Measurements from ENCODE around the gene LNPEP.

Gene LNPEP

DNA sequence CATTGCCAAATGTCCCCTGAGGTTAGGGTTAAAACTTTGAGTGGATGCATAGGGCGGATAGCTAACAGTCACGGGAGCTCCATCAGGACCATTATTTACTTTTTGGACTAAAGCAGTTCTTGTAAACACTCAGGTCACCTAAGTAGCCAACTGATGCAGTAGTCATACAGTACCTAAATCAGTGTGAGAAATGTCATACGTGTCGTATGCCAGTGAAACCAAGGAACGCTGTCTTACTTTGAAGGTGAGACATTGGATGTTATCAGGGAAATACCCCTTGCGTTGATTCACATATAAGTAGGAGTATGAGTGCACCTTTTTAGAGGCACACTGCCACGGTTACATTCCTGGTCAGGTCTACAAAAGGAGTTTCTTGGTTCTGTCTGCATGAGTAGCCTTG, 101.9 kb downstream of the LNPEP start:
- Histone ChIP-seq H3K4me3 (ENCODE audit: low read length in 2 of 2) (no peak overlapping the region), H3K36me3 (replicated peaks in 1 of 2; ENCODE audit: control insufficient read depth in 2 of 2, insufficient read depth in 2 of 2, low read length in 2 of 2) (no peaks in the 10 kb centered on the region), H2BK5ac (ENCODE audit: low read length) (no peak overlapping the region), H3K14ac (ENCODE audit: low read length) (no peak overlapping the region), H3K9ac (ENCODE audit: low read depth, low read length, poor library complexity) (no peak overlapping the region), H2BK15ac (ENCODE audit: low read length) (no peak overlapping the region), H3K4ac (ENCODE audit: low read length) (no peak overlapping the region), H3K9me3 (replicated peaks in 1 of 2; ENCODE audit: control insufficient read depth in 2 of 2, insufficient read depth in 1 of 2, low read depth in 1 of 2, low read length in 2 of 2) (no peaks in the 10 kb centered on the region), H3K18ac (ENCODE audit: low read length) (no peak overlapping the region), H2BK12ac (ENCODE audit: low read length) (no peak overlapping the region), H3K23ac (ENCODE audit: low read depth, low read length, poor library complexity) (no peak overlapping the region), H2AK5ac (ENCODE audit: low read depth, low read length) (no peak overlapping the region), H3K4me2 (ENCODE audit: insufficient read depth, low read length, poor library complexity, severe bottlenecking) (no peak overlapping the region), H2BK120ac (ENCODE audit: low read depth, low read length) (no peak overlapping the region), H3K27me3 (ENCODE audit: control insufficient read depth in 3 of 3, insufficient read depth in 3 of 3, low read depth in 1 of 3, low read length in 3 of 3) (no peaks in the 10 kb centered on the region), H3K27ac (replicated peaks; ENCODE audit: low read length) (no peak overlapping the region), H3K79me1 (ENCODE audit: low read depth, low read length) (no peaks in the 10 kb centered on the region), H2AFZ (ENCODE audit: low read length) (no peak overlapping the region), H3K4me1 (ENCODE audit: control insufficient read depth in 2 of 2, insufficient read depth in 1 of 2, low read depth in 1 of 2, low read length in 2 of 2) (peaks cover 3 to 7% of the 10 kb centered on the region in 2 donors), H4K91ac (ENCODE audit: low read depth, low read length, poor library complexity) (no peak overlapping the region), H4K8ac (ENCODE audit: low read depth, low read length) (no peak overlapping the region)
- DNase-seq (ENCODE audit: low spot score): no peak
- WGBS, 2 donors (ENCODE audit: extremely low coverage in 2 of 2, insufficient read length in 2 of 2, insufficient replicate concordance in 1 of 2): no CpG with 5 or more reads among the region's 7 CpGs

DNA sequence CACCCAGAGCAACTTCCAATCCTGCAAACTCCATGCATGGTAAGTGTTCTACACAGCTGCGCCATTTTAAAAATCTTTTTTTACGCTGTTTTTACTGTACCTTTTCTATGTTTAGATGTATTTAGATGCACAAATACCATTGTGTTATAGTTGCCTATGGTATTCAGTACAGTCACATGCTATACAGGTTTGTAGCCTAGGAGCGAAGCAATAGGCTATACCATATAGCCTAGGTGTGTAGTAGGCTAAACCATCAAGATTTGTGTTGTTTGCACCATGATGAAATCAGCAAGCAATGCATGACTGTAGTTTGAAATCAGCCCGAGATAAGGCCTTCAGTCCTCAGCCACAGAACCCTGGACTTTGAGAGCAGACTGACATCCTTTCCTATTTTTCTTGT, 105.4 kb downstream of the LNPEP start:
- Histone ChIP-seq H2AFZ (ENCODE audit: low read length) (no peak overlapping the region), H3K14ac (ENCODE audit: low read length) (no peak overlapping the region), H4K8ac (ENCODE audit: low read depth, low read length) (no peak overlapping the region), H4K91ac (ENCODE audit: low read depth, low read length, poor library complexity) (no peak overlapping the region), H2BK15ac (ENCODE audit: low read length) (no peak overlapping the region), H3K27me3 (ENCODE audit: control insufficient read depth in 3 of 3, insufficient read depth in 3 of 3, low read depth in 1 of 3, low read length in 3 of 3) (no peaks in the 10 kb centered on the region), H3K27ac (replicated peaks; ENCODE audit: low read length) (no peak overlapping the region), H3K18ac (ENCODE audit: low read length) (no peak overlapping the region), H3K79me1 (ENCODE audit: low read depth, low read length) (no peaks in the 10 kb centered on the region), H3K4me1 (ENCODE audit: control insufficient read depth in 2 of 2, insufficient read depth in 1 of 2, low read depth in 1 of 2, low read length in 2 of 2) (peaks cover 16% of the 10 kb centered on the region in 2 donors), H3K36me3 (replicated peaks in 1 of 2; ENCODE audit: control insufficient read depth in 2 of 2, insufficient read depth in 2 of 2, low read length in 2 of 2) (no peaks in the 10 kb centered on the region), H3K9ac (ENCODE audit: low read depth, low read length, poor library complexity) (no peak overlapping the region), H2AK5ac (ENCODE audit: low read depth, low read length) (no peak overlapping the region), H3K9me3 (replicated peaks in 1 of 2; ENCODE audit: control insufficient read depth in 2 of 2, insufficient read depth in 1 of 2, low read depth in 1 of 2, low read length in 2 of 2) (no peaks in the 10 kb centered on the region), H2BK12ac (ENCODE audit: low read length) (no peak overlapping the region), H3K4me3 (ENCODE audit: low read length in 2 of 2) (no peak overlapping the region), H2BK5ac (ENCODE audit: low read length) (no peak overlapping the region), H2BK120ac (ENCODE audit: low read depth, low read length) (no peak overlapping the region), H3K23ac (ENCODE audit: low read depth, low read length, poor library complexity) (no peak overlapping the region), H3K4ac (ENCODE audit: low read length) (no peak overlapping the region), H3K4me2 (ENCODE audit: insufficient read depth, low read length, poor library complexity, severe bottlenecking) (no peak overlapping the region)
- no CpG with 5 or more reads among the region's 4 CpGs for WGBS, 2 donors (ENCODE audit: extremely low coverage in 2 of 2, insufficient read length in 2 of 2, insufficient replicate concordance in 1 of 2)
- DNase-seq (ENCODE audit: low spot score): no peak

DNA sequence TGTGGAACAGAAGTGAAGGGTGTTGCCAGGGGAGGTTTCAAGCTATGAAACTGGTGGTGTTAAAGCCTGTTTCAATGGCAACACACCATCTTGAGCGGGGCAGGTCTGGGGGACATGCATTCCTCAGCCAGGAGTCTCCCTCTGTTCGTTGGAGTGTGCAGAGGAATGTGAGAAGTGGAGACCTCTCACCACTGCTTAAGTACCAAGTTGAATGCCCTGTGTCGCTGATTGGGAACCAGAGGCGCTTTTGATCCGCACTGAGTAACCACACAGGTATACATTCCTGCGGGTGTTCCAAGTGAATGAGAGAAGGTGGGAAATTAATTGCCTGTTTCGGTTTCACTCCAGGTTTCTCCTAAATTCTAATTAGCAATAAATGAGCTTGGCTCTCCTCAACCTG, 107.1 kb downstream of the LNPEP start:
- Histone ChIP-seq H2BK5ac (ENCODE audit: low read length) (no peak overlapping the region), H4K91ac (ENCODE audit: low read depth, low read length, poor library complexity) (no peak overlapping the region), H3K9ac (ENCODE audit: low read depth, low read length, poor library complexity) (no peak overlapping the region), H4K8ac (ENCODE audit: low read depth, low read length) (no peak overlapping the region), H3K27me3 (ENCODE audit: control insufficient read depth in 3 of 3, insufficient read depth in 3 of 3, low read depth in 1 of 3, low read length in 3 of 3) (no peaks in the 10 kb centered on the region), H2AK5ac (ENCODE audit: low read depth, low read length) (no peak overlapping the region), H3K4ac (ENCODE audit: low read length) (no peak overlapping the region), H3K14ac (ENCODE audit: low read length) (no peak overlapping the region), H3K4me1 (ENCODE audit: control insufficient read depth in 2 of 2, insufficient read depth in 1 of 2, low read depth in 1 of 2, low read length in 2 of 2) (peaks cover 16 to 18% of the 10 kb centered on the region in 2 donors), H3K18ac (ENCODE audit: low read length) (no peak overlapping the region), H2AFZ (ENCODE audit: low read length) (no peak overlapping the region), H3K27ac (replicated peaks; ENCODE audit: low read length) (peak overlapping the region; percentile 16), H3K23ac (ENCODE audit: low read depth, low read length, poor library complexity) (no peak overlapping the region), H2BK15ac (ENCODE audit: low read length) (no peak overlapping the region), H3K79me1 (ENCODE audit: low read depth, low read length) (no peaks in the 10 kb centered on the region), H3K4me2 (ENCODE audit: insufficient read depth, low read length, poor library complexity, severe bottlenecking) (no peak overlapping the region), H3K9me3 (replicated peaks in 1 of 2; ENCODE audit: control insufficient read depth in 2 of 2, insufficient read depth in 1 of 2, low read depth in 1 of 2, low read length in 2 of 2) (no peaks in the 10 kb centered on the region), H3K36me3 (replicated peaks in 1 of 2; ENCODE audit: control insufficient read depth in 2 of 2, insufficient read depth in 2 of 2, low read length in 2 of 2) (no peaks in the 10 kb centered on the region), H2BK12ac (ENCODE audit: low read length) (no peak overlapping the region), H2BK120ac (ENCODE audit: low read depth, low read length) (no peak overlapping the region), H3K4me3 (ENCODE audit: low read length in 2 of 2) (no peak overlapping the region)
- DNase-seq (ENCODE audit: low spot score): no peak
- no CpG with 5 or more reads among the region's 7 CpGs for WGBS, 2 donors (ENCODE audit: extremely low coverage in 2 of 2, insufficient read length in 2 of 2, insufficient replicate concordance in 1 of 2)

DNA sequence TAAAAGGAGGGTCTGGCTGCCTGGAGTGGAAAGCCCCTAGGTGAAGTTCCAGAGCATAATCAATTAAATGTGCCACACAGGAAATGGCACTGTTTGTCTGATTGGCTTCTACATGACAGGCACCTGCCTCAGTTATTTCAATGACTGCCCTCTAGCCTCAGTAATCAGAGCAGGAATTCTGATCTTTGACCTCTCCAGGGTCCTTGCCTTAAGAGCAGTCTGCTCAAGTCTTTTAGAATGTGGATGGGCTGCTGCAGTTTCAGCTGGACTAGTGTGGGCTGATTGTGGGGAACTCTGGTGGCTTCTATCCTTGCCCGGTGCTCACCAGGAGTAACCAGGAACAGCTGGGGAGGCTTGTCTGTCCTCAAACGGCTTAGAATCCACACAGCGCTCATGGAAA, 107.6 kb downstream of the LNPEP start:
- Histone ChIP-seq H3K4ac (ENCODE audit: low read length) (no peak overlapping the region), H2BK5ac (ENCODE audit: low read length) (no peak overlapping the region), H4K8ac (ENCODE audit: low read depth, low read length) (no peak overlapping the region), H3K4me3 (ENCODE audit: low read length in 2 of 2) (no peak overlapping the region), H3K4me2 (ENCODE audit: insufficient read depth, low read length, poor library complexity, severe bottlenecking) (no peak overlapping the region), H3K27ac (replicated peaks; ENCODE audit: low read length) (peak overlapping the region; percentile 41), H3K36me3 (replicated peaks in 1 of 2; ENCODE audit: control insufficient read depth in 2 of 2, insufficient read depth in 2 of 2, low read length in 2 of 2) (no peaks in the 10 kb centered on the region), H3K14ac (ENCODE audit: low read length) (no peak overlapping the region), H2BK120ac (ENCODE audit: low read depth, low read length) (no peak overlapping the region), H3K23ac (ENCODE audit: low read depth, low read length, poor library complexity) (no peak overlapping the region), H3K18ac (ENCODE audit: low read length) (no peak overlapping the region), H2AK5ac (ENCODE audit: low read depth, low read length) (no peak overlapping the region), H4K91ac (ENCODE audit: low read depth, low read length, poor library complexity) (no peak overlapping the region), H3K4me1 (ENCODE audit: control insufficient read depth in 2 of 2, insufficient read depth in 1 of 2, low read depth in 1 of 2, low read length in 2 of 2) (peaks cover 16 to 18% of the 10 kb centered on the region in 2 donors), H3K79me1 (ENCODE audit: low read depth, low read length) (no peaks in the 10 kb centered on the region), H2BK12ac (ENCODE audit: low read length) (no peak overlapping the region), H3K9me3 (replicated peaks in 1 of 2; ENCODE audit: control insufficient read depth in 2 of 2, insufficient read depth in 1 of 2, low read depth in 1 of 2, low read length in 2 of 2) (no peaks in the 10 kb centered on the region), H2AFZ (ENCODE audit: low read length) (peak overlapping the region; percentile 17), H3K9ac (ENCODE audit: low read depth, low read length, poor library complexity) (no peak overlapping the region), H3K27me3 (ENCODE audit: control insufficient read depth in 3 of 3, insufficient read depth in 3 of 3, low read depth in 1 of 3, low read length in 3 of 3) (no peaks in the 10 kb centered on the region), H2BK15ac (ENCODE audit: low read length) (no peak overlapping the region)
- DNase-seq (ENCODE audit: low spot score): no peak
- no CpG with 5 or more reads among the region's 3 CpGs for WGBS, 2 donors (ENCODE audit: extremely low coverage in 2 of 2, insufficient read length in 2 of 2, insufficient replicate concordance in 1 of 2)

Measured in neuronal stem cell (in vitro differentiated cells).